K562 (cell line): ENCODE measurements around the gene SLC7A1. TPM values are rescaled to one million over a fixed set of nuclear protein-coding genes. Genes with fewer than 3 reads are reported as not detected.

Source experiments
- ATAC-seq: fragments of 200-7000 bp; cut with Tn5 transposase; 3 replicates; pipeline ENCODE4 v1.9.1; 2020; ENCODE audit warnings: moderate library complexity
- BruUV-seq: library from RNA; stranded (reverse); fragments of 400-500 nt; replicated peaks from 2 replicates; lab custom pipeline; 2021; lab: Mats Ljungman, UMichigan
- CTCF ChIA-PET: fragments of 300-600 bp; formaldehyde crosslinking; extraction: SDS; loops from one replicate; lab custom pipeline; 2021; ENCODE audit warnings: low intra/inter-chr PET ratio; lab: Yijun Ruan, JAX
- POLR2A ChIA-PET: fragments of 300-600, 350-650 bp; sonication (Branson Sonifier 250); formaldehyde crosslinking; extraction: SDS; loops from one replicate; lab custom pipeline; 2021; ENCODE audit warnings: antibody characterized with exemption, inconsistent platforms; lab: Yijun Ruan, JAX
- DNase-seq, 4 experiments: peaks; one replicate each; pipeline versions ENCODE4 v3.0.0 to v3.0.0-alpha.2; 2011 to 2018; ENCODE audit warnings: low spot score in 3 of 4, mixed read lengths in 3 of 4; ENCODE audit errors: extremely low read depth in 1 of 4
- FAIRE-seq: peaks from 2 replicates; lab custom pipeline; 2011; peaks lifted over from hg19 to GRCh38; lab: Jason Lieb, UNC
- H2AFZ ChIP-seq: 2 replicates; pipeline ENCODE4 v1.6.0; 2011; ENCODE audit warnings: low read depth, low read length, control low read depth, inconsistent platforms
- H3K27ac ChIP-seq: fragments of 200-600 bp; 3 replicates; pipeline ENCODE4 v1.8.0; 2011; ENCODE audit warnings: low read depth, mild to moderate bottlenecking, control low read depth, inconsistent platforms, low read length, moderate library complexity, mixed read lengths; ENCODE audit errors: extremely low read depth
- H3K27me3 ChIP-seq, 2 experiments: fragments of 300-600 bp in 1 of 2; 2 replicates in 1 of 2; 3 replicates in 1 of 2; pipeline versions ENCODE4 v1.6.0 to v1.8.0; 2011; ENCODE audit warnings: inconsistent platforms in 2 of 2, low read length in 2 of 2, mild to moderate bottlenecking in 1 of 2, mixed read lengths in 1 of 2, moderate library complexity in 1 of 2; ENCODE audit not compliant: control insufficient read depth in 2 of 2, insufficient read depth in 2 of 2
- H3K36me3 ChIP-seq: fragments of 300-600 bp; 3 replicates; pipeline ENCODE4 v1.8.0; 2011; ENCODE audit warnings: mild to moderate bottlenecking, low read length, inconsistent platforms; ENCODE audit not compliant: control insufficient read depth, insufficient read depth
- H3K4me1 ChIP-seq, 2 experiments: fragments of 200-600 bp in 1 of 2; replicated peaks in 1 of 2; 2 replicates in 1 of 2; 3 replicates in 1 of 2; pipeline versions ENCODE4 v1.5.1 to v1.8.0; 2011; ENCODE audit warnings: inconsistent platforms in 2 of 2, low read length in 2 of 2, mild to moderate bottlenecking in 1 of 2, mixed read lengths in 1 of 2, moderate library complexity in 1 of 2; ENCODE audit not compliant: control insufficient read depth in 2 of 2, insufficient read depth in 2 of 2
- H3K4me2 ChIP-seq: 2 replicates; pipeline ENCODE4 v1.6.1; 2011; ENCODE audit warnings: low read length, control low read depth, inconsistent platforms, mixed read lengths; ENCODE audit not compliant: insufficient read depth
- H3K4me3 ChIP-seq: fragments of 200-600 bp; sonication (generic), shearing (Covaris generic); 2 replicates; pipeline ENCODE4 v1.5.1; 2016; ENCODE audit warnings: control low read depth, inconsistent platforms
- H3K79me2 ChIP-seq: fragments of 200-600 bp; 3 replicates; pipeline ENCODE4 v1.8.0; 2011; ENCODE audit warnings: low read length, inconsistent platforms; ENCODE audit not compliant: control insufficient read depth, insufficient read depth
- H3K9ac ChIP-seq, 2 experiments: 2 replicates each; pipeline versions ENCODE4 v1.6.0 to v1.6.1; 2011; ENCODE audit warnings: low read depth in 2 of 2, low read length in 2 of 2, control low read depth in 1 of 2, inconsistent platforms in 1 of 2, mild to moderate bottlenecking in 1 of 2, mixed read lengths in 1 of 2; ENCODE audit not compliant: insufficient read depth in 1 of 2
- H3K9me1 ChIP-seq: one replicate; pipeline ENCODE4 v1.6.0; 2011; ENCODE audit warnings: inconsistent platforms, mild to moderate bottlenecking, low read length, moderate library complexity; ENCODE audit not compliant: control insufficient read depth, insufficient read depth
- H3K9me3 ChIP-seq: replicated peaks from 2 replicates; pipeline ENCODE4 v1.5.1; 2011; ENCODE audit warnings: low read depth, low read length, inconsistent platforms; ENCODE audit not compliant: control insufficient read depth, insufficient read depth
- H4K20me1 ChIP-seq: replicated peaks from 2 replicates; pipeline ENCODE4 v1.6.1; 2011; ENCODE audit warnings: low read length, inconsistent platforms, mixed read lengths; ENCODE audit not compliant: control insufficient read depth, insufficient read depth
- ARHGAP35 ChIP-seq: fragments of 450-650 bp; IDR thresholded peaks from 2 replicates; pipeline ENCODE4 v1.6.1; 2018; ENCODE audit not compliant: partially characterized antibody
- ARID4B ChIP-seq: sonication (generic); formaldehyde crosslinking; IDR thresholded peaks from 2 replicates; pipeline ENCODE4 v1.8.0; 2022; ENCODE audit warnings: mild to moderate bottlenecking, missing genetic modification reagents
- CAMTA2 ChIP-seq: fragments of 250-450 bp; sonication (Bioruptor Pico); conservative IDR thresholded peaks from 2 replicates; pipeline ENCODE4 v1.5.1; 2022
- CHCHD3 ChIP-seq: fragments of 250-450 bp; sonication (Bioruptor Pico); IDR thresholded peaks from 2 replicates; pipeline ENCODE4 v2.1.2; 2022; ENCODE audit warnings: mild to moderate bottlenecking
- GATA2 ChIP-seq: sonication (generic); formaldehyde crosslinking; IDR thresholded peaks from 2 replicates; pipeline ENCODE4 v1.4.0; 2020; ENCODE audit warnings: mild to moderate bottlenecking, missing genetic modification reagents
- HMG20A ChIP-seq: fragments of 450-650 bp; formaldehyde crosslinking; conservative IDR thresholded peaks from 2 replicates; pipeline ENCODE4 v1.4.0; 2020; ENCODE audit warnings: mild to moderate bottlenecking, mixed read lengths
- MBD2 ChIP-seq: sonication (generic); IDR thresholded peaks from 2 replicates; pipeline ENCODE4 v1.6.1; 2016; ENCODE audit warnings: low read depth, borderline replicate concordance
- NFATC3 ChIP-seq: fragments of 450-650 bp; IDR thresholded peaks from 2 replicates; pipeline ENCODE4 v1.6.1; 2017; ENCODE audit warnings: mild to moderate bottlenecking
- STAT5A ChIP-seq: IDR thresholded peaks from 2 replicates; pipeline ENCODE4 v1.6.1; 2012; ENCODE audit warnings: low read length, inconsistent platforms, borderline replicate concordance
- SUPT5H ChIP-seq: fragments of 450-650 bp; IDR thresholded peaks from 2 replicates; pipeline ENCODE4 v1.6.1; 2016
- ZFPM2 ChIP-seq: fragments of 250-450 bp; sonication (Bioruptor Pico); IDR thresholded peaks from 2 replicates; pipeline ENCODE4 v1.5.1; 2022; ENCODE audit warnings: mild to moderate bottlenecking
- ZNF436 ChIP-seq: fragments of 250-450, 450-650 bp; sonication (Bioruptor Pico); formaldehyde crosslinking; IDR thresholded peaks from 2 replicates; pipeline ENCODE4 v1.7.0; 2020; ENCODE audit warnings: mild to moderate bottlenecking
- ZNF766 ChIP-seq: fragments of 200-800 bp; sonication (Bioruptor generic); conservative IDR thresholded peaks from 2 replicates; pipeline ENCODE4 v1.6.1; 2016; ENCODE audit warnings: missing genetic modification characterization, missing compliant biosample characterization
- WGBS: fragments of 100-300 bp; shearing (Covaris generic); methylation state at CpG from one replicate; pipeline ENCODE4 v1.1.6; 2016; ENCODE audit warnings: low coverage, mixed read lengths; ENCODE audit not compliant: insufficient coverage; ENCODE audit errors: missing lambda C conversion rate; 5-methylcytosine and 5-hydroxymethylcytosine counted together
- in situ Hi-C: fragments of 300-500 bp; cut with MboI; formaldehyde crosslinking; loops from 4 replicates; pipeline ENCODE4 v1.15.0; 2018; ENCODE audit warnings: inconsistent platforms, mixed read lengths
- intact Hi-C: fragments of 100-400 bp; cut with micrococcal nuclease; formaldehyde crosslinking; loops from 2 replicates; pipeline ENCODE4 v1.14.2; 2022
- polyA plus RNA-seq, 8 experiments: library from polyadenylated mRNA; depleted of rRNA in 4 of 8; stranded (reverse) in 5 of 8; unstranded in 3 of 8; fragments of >200 nt; fragmentation: Nextera tagmentation in 2 of 8; fragmentation: Illumina TruSeq in 1 of 8; extraction: Ambion mirVana in 2 of 8; extraction: Trizol in 1 of 8; gene quantifications; 2 replicates each; pipeline versions ENCODE4 v1.2.1 to v1.2.3, GENCODE V29; 2011 to 2014; ENCODE audit warnings: inconsistent platforms in 1 of 8, missing spikeins in 1 of 8
- total RNA-seq, 7 experiments: library from RNA; depleted of rRNA in 6 of 7; stranded (reverse); fragments of >200 nt in 6 of 7; fragmentation: Illumina TruSeq in 2 of 7; extraction: Trizol in 2 of 7; gene quantifications; 2 replicates each; pipeline versions ENCODE4 v1.2.1 to v1.2.3, GENCODE V29; 2011 to 2021; ENCODE audit warnings: low replicate concordance in 1 of 7
- TF ChIP-seq, protein P1 (sequence below): fragments of 450-650 bp; IDR thresholded peaks from 2 replicates; pipeline ENCODE4 v1.6.1; 2016; ENCODE audit warnings: antibody characterized with exemption
- TF ChIP-seq, protein P2 (sequence below): fragments of 250-450 bp; sonication (Bioruptor Pico); IDR thresholded peaks from 2 replicates; pipeline ENCODE4 v1.5.0; 2021; ENCODE audit warnings: mild to moderate bottlenecking, borderline replicate concordance

Gene SLC7A1
- total and polyA plus RNA-seq, 9 of the 15 experiments (the other 6 are each of a cell fraction or from before 2014, with no cell fraction given), result 3.3 to 69.7 (median 10.8) TPM

DNA sequence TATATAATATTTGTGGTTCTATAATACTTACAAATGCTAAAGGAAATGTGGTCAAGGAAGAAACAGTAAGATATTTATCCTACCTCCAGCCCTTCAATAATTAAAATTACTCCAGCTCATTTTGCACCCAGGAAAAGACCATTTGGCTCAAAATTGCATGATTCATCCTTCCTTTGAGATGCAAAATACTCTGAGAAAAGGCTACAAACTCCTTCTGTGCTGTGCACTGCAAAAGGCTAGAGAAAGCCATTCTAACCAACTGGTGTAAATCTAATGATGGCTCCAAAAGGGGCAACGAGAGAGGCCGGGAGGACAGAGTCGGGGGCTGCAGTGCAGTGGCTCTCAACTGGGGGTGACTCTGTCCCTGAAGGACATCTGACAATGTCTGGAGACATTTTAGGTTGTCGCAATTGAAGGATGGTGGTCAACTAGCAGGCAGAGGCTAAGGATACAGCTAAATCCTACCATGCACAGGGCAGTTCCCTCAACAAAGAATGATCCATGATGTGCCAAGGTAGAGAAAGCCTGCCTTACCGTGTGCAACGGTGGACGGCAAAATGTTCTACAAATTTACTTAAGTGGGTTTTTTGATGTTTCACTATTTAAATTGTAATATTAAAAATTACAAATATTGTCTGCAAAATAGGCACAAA, 32.6 kb downstream of the SLC7A1 start:
- H4K20me1 ChIP-seq, result peaks cover 38% of the 10 kb centered on the region
- H3K9ac ChIP-seq, result no peak overlapping the region
- intact Hi-C loops, result no loop called here
- H3K9me1 ChIP-seq, result peaks cover 2% of the 10 kb centered on the region
- H2AFZ ChIP-seq, result no peak overlapping the region
- TF ChIP-seq SUPT5H, result no peak
- no peak for TF ChIP-seq CHCHD3 (CRISPR knock-in tag)
- no peak for TF ChIP-seq HMG20A (CRISPR knock-in tag)
- TF ChIP-seq ZFPM2 (CRISPR knock-in tag), result no peak
- no peak for TF ChIP-seq NFATC3
- TF ChIP-seq ZNF766 (CRISPR knock-in tag), result no peak
- no peak for TF ChIP-seq ARHGAP35
- TF ChIP-seq ZNF436, result no peak
- TF ChIP-seq MBD2, result no peak
- TF ChIP-seq CAMTA2 (CRISPR knock-in tag), result no peak
- TF ChIP-seq, protein P1, sequence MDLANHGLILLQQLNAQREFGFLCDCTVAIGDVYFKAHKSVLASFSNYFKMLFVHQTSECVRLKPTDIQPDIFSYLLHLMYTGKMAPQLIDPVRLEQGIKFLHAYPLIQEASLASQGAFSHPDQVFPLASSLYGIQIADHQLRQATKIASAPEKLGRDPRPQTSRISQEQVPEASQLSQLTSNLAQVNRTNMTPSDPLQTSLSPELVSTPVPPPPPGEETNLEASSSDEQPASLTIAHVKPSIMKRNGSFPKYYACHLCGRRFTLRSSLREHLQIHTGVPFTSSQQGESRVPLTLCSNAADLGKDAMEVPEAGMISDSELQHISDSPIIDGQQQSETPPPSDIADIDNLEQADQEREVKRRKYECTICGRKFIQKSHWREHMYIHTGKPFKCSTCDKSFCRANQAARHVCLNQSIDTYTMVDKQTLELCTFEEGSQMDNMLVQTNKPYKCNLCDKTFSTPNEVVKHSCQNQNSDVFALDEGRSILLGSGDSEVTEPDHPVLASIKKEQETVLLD, result no peak
- TF ChIP-seq, protein P2, sequence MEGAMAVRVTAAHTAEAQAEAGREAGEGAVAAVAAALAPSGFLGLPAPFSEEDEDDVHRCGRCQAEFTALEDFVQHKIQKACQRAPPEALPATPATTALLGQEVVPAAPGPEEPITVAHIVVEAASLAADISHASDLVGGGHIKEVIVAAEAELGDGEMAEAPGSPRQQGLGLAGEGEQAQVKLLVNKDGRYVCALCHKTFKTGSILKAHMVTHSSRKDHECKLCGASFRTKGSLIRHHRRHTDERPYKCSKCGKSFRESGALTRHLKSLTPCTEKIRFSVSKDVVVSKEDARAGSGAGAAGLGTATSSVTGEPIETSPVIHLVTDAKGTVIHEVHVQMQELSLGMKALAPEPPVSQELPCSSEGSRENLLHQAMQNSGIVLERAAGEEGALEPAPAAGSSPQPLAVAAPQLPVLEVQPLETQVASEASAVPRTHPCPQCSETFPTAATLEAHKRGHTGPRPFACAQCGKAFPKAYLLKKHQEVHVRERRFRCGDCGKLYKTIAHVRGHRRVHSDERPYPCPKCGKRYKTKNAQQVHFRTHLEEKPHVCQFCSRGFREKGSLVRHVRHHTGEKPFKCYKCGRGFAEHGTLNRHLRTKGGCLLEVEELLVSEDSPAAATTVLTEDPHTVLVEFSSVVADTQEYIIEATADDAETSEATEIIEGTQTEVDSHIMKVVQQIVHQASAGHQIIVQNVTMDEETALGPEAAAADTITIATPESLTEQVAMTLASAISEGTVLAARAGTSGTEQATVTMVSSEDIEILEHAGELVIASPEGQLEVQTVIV (CRISPR knock-in tag), result no peak
- TF ChIP-seq ARID4B (CRISPR knock-in tag), result no peak
- TF ChIP-seq STAT5A, result no peak
- no peak for TF ChIP-seq GATA2 (CRISPR knock-in tag)
- H3K4me1 ChIP-seq, result no peaks in the 10 kb centered on the region; a peak in 2 of 5 replicates
- no peak overlapping the region for H3K4me3 ChIP-seq
- ATAC-seq, result no peak
- H3K4me2 ChIP-seq, result no peak overlapping the region
- FAIRE-seq, result no peak
- POLR2A ChIA-PET, result interaction anchor here (0.7 to 1.0 kb wide), 2 partner anchors 13 to 21 kb away, joined by 3 read pairs; no protein-coding TSS in a partner anchor
- 92% methylated on average over 7 of the region's 7 CpGs for WGBS
- CTCF ChIA-PET, result no interaction called here
- H3K27me3 ChIP-seq, result no peaks in the 10 kb centered on the region
- no peak for DNase-seq
- no TSS peak for BruUV-seq
- peaks cover 74% of the 10 kb centered on the region for H3K79me2 ChIP-seq
- no peaks in the 10 kb centered on the region for H3K9me3 ChIP-seq
- in situ Hi-C loops, result no loop called here
- H3K27ac ChIP-seq, result no peak overlapping the region
- H3K36me3 ChIP-seq, result no peaks in the 10 kb centered on the region; the same call in 2 of the 3 replicates
